ENCODE data around the gene VSX1.

DNA sequence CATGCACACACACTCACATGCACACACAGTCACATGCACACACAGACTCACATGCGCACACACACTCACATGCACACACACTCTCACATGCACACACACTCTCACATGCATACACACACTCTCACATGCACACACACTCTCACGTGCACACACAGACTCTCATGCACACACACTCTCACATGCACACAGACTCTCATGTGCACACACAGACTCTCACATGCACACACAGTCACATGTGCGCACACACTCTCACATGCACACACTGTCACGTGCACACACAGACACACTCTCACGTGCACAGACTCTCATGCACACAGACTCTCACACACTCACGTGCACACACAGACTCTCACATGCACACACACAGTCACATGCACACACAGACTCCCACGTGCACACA is 36.6 kb upstream of the VSX1 start:
- no peak for TF ChIP-seq POLR2AphosphoS5 (IDR thresholded peaks at IDR 0.05)
- TF ChIP-seq, protein P1, sequence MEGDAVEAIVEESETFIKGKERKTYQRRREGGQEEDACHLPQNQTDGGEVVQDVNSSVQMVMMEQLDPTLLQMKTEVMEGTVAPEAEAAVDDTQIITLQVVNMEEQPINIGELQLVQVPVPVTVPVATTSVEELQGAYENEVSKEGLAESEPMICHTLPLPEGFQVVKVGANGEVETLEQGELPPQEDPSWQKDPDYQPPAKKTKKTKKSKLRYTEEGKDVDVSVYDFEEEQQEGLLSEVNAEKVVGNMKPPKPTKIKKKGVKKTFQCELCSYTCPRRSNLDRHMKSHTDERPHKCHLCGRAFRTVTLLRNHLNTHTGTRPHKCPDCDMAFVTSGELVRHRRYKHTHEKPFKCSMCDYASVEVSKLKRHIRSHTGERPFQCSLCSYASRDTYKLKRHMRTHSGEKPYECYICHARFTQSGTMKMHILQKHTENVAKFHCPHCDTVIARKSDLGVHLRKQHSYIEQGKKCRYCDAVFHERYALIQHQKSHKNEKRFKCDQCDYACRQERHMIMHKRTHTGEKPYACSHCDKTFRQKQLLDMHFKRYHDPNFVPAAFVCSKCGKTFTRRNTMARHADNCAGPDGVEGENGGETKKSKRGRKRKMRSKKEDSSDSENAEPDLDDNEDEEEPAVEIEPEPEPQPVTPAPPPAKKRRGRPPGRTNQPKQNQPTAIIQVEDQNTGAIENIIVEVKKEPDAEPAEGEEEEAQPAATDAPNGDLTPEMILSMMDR (IDR thresholded peaks at IDR 0.05), result no peak

Data from stomach (tissue), 4 donors.